Uterus (tissue), 4 donors: ENCODE results near the gene ST6GALNAC4. TPM values are rescaled to one million over a fixed set of nuclear protein-coding genes. Genes with fewer than 3 reads are reported as not detected.
A peak's percentile ranks its signal among the peaks of the same experiment; 100 is the strongest.

Source experiments
- DNase-seq, 2 donors: peaks; one replicate each; pipeline ENCODE4 v3.0.0-alpha.2; 2019 to 2020
- H3K27ac ChIP-seq, 2 donors: fragments of 200-600 bp; sonication (generic); 1 replicate in 1 of 2; 2 replicates in 1 of 2; pipeline ENCODE4 v1.5.1; 2016 to 2018
- H3K27me3 ChIP-seq, 2 donors: fragments of 200-600 bp; sonication (generic); one replicate each; pipeline ENCODE4 v1.5.1; 2018 to 2019; ENCODE audit warnings: control low read depth in 1 of 2
- H3K36me3 ChIP-seq, 2 donors: fragments of 200-600 bp; sonication (generic); one replicate each; pipeline ENCODE4 v1.5.1; 2019; ENCODE audit warnings: control low read depth in 1 of 2
- H3K4me1 ChIP-seq, 2 donors: fragments of 200-600 bp; sonication (generic); one replicate each; pipeline ENCODE4 v1.5.1; 2018 to 2019; ENCODE audit warnings: control low read depth in 1 of 2
- H3K4me3 ChIP-seq, 2 donors: fragments of 200-600 bp; sonication (generic); 1 replicate in 1 of 2; 2 replicates in 1 of 2; pipeline ENCODE4 v1.5.1; 2018 to 2019; ENCODE audit warnings: mild to moderate bottlenecking in 1 of 2
- H3K9me3 ChIP-seq, 2 donors: fragments of 200-600 bp; sonication (generic); one replicate each; pipeline ENCODE4 v1.5.1; 2019; ENCODE audit warnings: control low read depth in 1 of 2
- CTCF ChIP-seq, 4 experiments: fragments of 200-600 bp in 2 of 4; fragments of 450-650 bp in 2 of 4; sonication (generic) in 2 of 4; IDR thresholded peaks; one replicate each; pipeline ENCODE4 v1.5.1; 2016 to 2019; ENCODE audit warnings: antibody characterized with exemption in 4 of 4, mild to moderate bottlenecking in 2 of 4, moderate library complexity in 1 of 4
- POLR2A ChIP-seq, 2 donors: fragments of 450-650 bp; IDR thresholded peaks; one replicate each; pipeline ENCODE4 v1.6.1; 2016; ENCODE audit warnings: antibody characterized with exemption in 2 of 2, mild to moderate bottlenecking in 1 of 2, moderate library complexity in 1 of 2
- intact Hi-C: fragments of 100-400 bp; cut with DNase I; formaldehyde crosslinking; loops from one replicate; pipeline ENCODE4 v1.15.1; 2023; ENCODE audit warnings: low total_unique reads
- total RNA-seq, 4 donors: library from RNA; depleted of rRNA in 3 of 4; stranded (reverse); fragments of >200 nt in 3 of 4; gene quantifications; one replicate each; pipeline versions ENCODE4 v1.1.0 to v1.2.4, GENCODE V29; 2014 to 2023
- donor health status: DM: yes; HTN: yes; CAD: no.

Gene ST6GALNAC4
- total RNA-seq, 4 donors from 2014 or later: 0.59 to 41.7 (median 20.7) TPM

DNA sequence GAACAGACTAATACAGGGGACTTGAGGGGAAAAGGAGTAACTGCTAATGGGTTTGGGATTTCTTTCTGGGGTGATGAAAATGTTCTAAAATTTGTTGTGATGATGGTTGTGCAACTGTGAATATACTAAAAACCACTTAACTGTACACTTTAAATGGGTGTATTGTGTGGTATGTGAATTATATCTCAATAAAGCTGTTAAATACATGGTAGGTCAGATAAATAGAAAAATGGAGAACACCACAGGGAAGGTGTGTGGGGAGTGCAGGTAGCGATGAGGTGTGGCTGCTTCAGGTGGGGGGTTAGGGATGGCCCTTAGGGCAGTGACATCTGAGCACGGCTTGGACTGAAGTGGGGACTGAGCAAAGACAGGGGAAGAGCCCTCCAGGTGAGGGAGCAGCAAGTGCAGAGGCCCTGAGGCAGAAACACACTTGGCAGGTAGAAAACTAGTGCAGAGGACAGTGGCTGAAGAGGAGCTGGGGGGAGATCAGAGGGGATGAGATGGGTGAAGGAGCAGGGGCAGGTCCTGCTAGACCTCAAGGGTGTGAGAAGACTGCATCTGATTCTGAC, 43.1 kb upstream of the ST6GALNAC4 start:
- peaks cover 35 to 52% of the 10 kb centered on the region in 2 donors for H3K4me1 ChIP-seq
- H3K4me3 ChIP-seq: no peak overlapping the region
- no peaks in the 10 kb centered on the region for H3K9me3 ChIP-seq
- DNase-seq: no peak
- no peaks in the 10 kb centered on the region for H3K27me3 ChIP-seq
- intact Hi-C loops: no loop called here
- H3K36me3 ChIP-seq: no peaks in the 10 kb centered on the region
- peak overlapping the region; percentile 90 to 91 for H3K27ac ChIP-seq
- TF ChIP-seq CTCF (IDR thresholded peaks at IDR 0.05) (no peak), POLR2A (IDR thresholded peaks at IDR 0.05) (no peak)

DNA sequence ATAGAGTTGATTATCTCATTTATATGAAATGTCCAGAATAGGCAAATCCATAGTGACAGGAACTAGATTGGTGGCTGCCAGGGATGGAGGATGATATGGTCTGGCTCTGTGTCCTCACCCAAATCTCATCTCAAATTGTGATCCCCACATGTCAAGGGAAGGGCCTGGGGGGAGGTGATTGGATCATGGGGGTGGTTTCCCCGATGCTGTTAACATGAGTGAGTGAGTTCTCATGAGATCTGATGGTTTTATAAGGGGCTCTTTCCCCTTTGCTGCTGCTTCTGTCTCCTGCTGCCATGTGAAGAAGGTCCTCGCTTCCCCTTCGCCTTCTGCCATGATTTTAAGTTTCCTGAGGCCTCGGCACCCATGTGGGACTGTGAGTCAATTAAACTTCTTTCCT, 42.6 kb upstream of the ST6GALNAC4 start:
- intact Hi-C loops: no loop called here
- Histone ChIP-seq H3K4me3 (no peak overlapping the region), H3K27ac (peak overlapping the region in 1 of 2 donors; percentile 91), H3K36me3 (no peaks in the 10 kb centered on the region), H3K9me3 (no peaks in the 10 kb centered on the region), H3K4me1 (peaks cover 32 to 53% of the 10 kb centered on the region in 2 donors), H3K27me3 (no peaks in the 10 kb centered on the region)
- no peak for DNase-seq
- no peak for TF ChIP-seq POLR2A (IDR thresholded peaks at IDR 0.05)
- TF ChIP-seq CTCF (IDR thresholded peaks at IDR 0.05): no peak

- TF ChIP-seq CTCF (IDR thresholded peaks at IDR 0.05) (no peak), POLR2A (IDR thresholded peaks at IDR 0.05) (no peak)
- Histone ChIP-seq H3K27ac (no peak overlapping the region), H3K9me3 (no peaks in the 10 kb centered on the region), H3K36me3 (no peaks in the 10 kb centered on the region), H3K4me1 (peaks cover 25 to 50% of the 10 kb centered on the region in 2 donors), H3K27me3 (no peaks in the 10 kb centered on the region), H3K4me3 (no peak overlapping the region)
- intact Hi-C loops: no loop called here
- DNase-seq: no peak
Observed at GRCh38 chr9:127958728-127959127, 41.9 kb upstream of the ST6GALNAC4 start.

- intact Hi-C loops: no loop called here
- no peaks in the 10 kb centered on the region for H3K9me3 ChIP-seq
- no peak overlapping the region for H3K4me3 ChIP-seq
- H3K27ac ChIP-seq: peak overlapping the region; percentile 66 to 70
- peaks cover 12 to 23% of the 10 kb centered on the region in 2 donors for H3K4me1 ChIP-seq
- DNase-seq: no peak
- no peaks in the 10 kb centered on the region for H3K36me3 ChIP-seq
- TF ChIP-seq POLR2A (IDR thresholded peaks at IDR 0.05): no peak
- peak in 1 of 4 experiments; percentile 18 for TF ChIP-seq CTCF (IDR thresholded peaks at IDR 0.05)
- H3K27me3 ChIP-seq: no peaks in the 10 kb centered on the region
Observed at GRCh38 chr9:127955294-127956015, 38.6 kb upstream of the ST6GALNAC4 start.

- Histone ChIP-seq H3K27ac (peak overlapping the region; percentile 66 to 70), H3K36me3 (no peaks in the 10 kb centered on the region), H3K4me3 (no peak overlapping the region), H3K27me3 (no peaks in the 10 kb centered on the region), H3K9me3 (no peaks in the 10 kb centered on the region), H3K4me1 (peaks cover 11 to 17% of the 10 kb centered on the region in 2 donors)
- no peak for DNase-seq
- TF ChIP-seq CTCF (IDR thresholded peaks at IDR 0.05): no peak
- TF ChIP-seq POLR2A (IDR thresholded peaks at IDR 0.05): no peak
- intact Hi-C loops: no loop called here
Observed at GRCh38 chr9:127954831-127955293, 38.0 kb upstream of the ST6GALNAC4 start.
